ENCODE results near the gene TDRD3.

The TDRD3 gene

GRCh38 chr13:60395971-60396782 lies 843 bp upstream of the TDRD3 start:
- Histone ChIP-seq H3K4me3 (ENCODE audit: low read depth, low read length) (peak overlapping the region; percentile 77), H3K27me3 (ENCODE audit: control insufficient read depth, insufficient read depth, low read length) (no peaks in the 10 kb centered on the region), H3K36me3 (ENCODE audit: control insufficient read depth, insufficient read depth, low read length) (no peaks in the 10 kb centered on the region), H3K4me2 (ENCODE audit: low read length) (peak overlapping the region; percentile 78), H3K4me1 (peaks cover 12% of the 10 kb centered on the region), H3K27ac (peak overlapping the region; percentile 94), H3K9me3 (ENCODE audit: control insufficient read depth, low read length) (no peaks in the 10 kb centered on the region), H2AFZ (peak overlapping the region; percentile 91), H3K9ac (peak overlapping the region; percentile 82), H3K79me2 (no peaks in the 10 kb centered on the region)
- TF ChIP-seq CTCF (IDR thresholded peaks at IDR 0.05) = no peak

GRCh38 chr13:60397704-60398378 lies 821 bp downstream of the TDRD3 start:
- peak overlapping the region; percentile 71 for H3K4me3 ChIP-seq (ENCODE audit: low read depth, low read length)
- no peaks in the 10 kb centered on the region for H3K27me3 ChIP-seq (ENCODE audit: control insufficient read depth, insufficient read depth, low read length)
- peaks cover 12% of the 10 kb centered on the region for H3K4me1 ChIP-seq
- H3K9me3 ChIP-seq (ENCODE audit: control insufficient read depth, low read length) = no peaks in the 10 kb centered on the region
- H3K4me2 ChIP-seq (ENCODE audit: low read length) = peak overlapping the region; percentile 78
- TF ChIP-seq CTCF (IDR thresholded peaks at IDR 0.05) = no peak
- peaks cover 3% of the 10 kb centered on the region for H3K79me2 ChIP-seq
- peak overlapping the region; percentile 80 for H3K27ac ChIP-seq
- H2AFZ ChIP-seq = peak overlapping the region; percentile 77
- H3K9ac ChIP-seq = peak overlapping the region; percentile 13
- no peaks in the 10 kb centered on the region for H3K36me3 ChIP-seq (ENCODE audit: control insufficient read depth, insufficient read depth, low read length)

- Histone ChIP-seq H3K4me1 (peaks cover 14% of the 10 kb centered on the region), H3K9ac (no peak overlapping the region), H3K4me3 (ENCODE audit: low read depth, low read length) (peak overlapping the region; percentile 71), H3K27me3 (ENCODE audit: control insufficient read depth, insufficient read depth, low read length) (no peaks in the 10 kb centered on the region), H3K36me3 (ENCODE audit: control insufficient read depth, insufficient read depth, low read length) (no peaks in the 10 kb centered on the region), H3K27ac (peak overlapping the region; percentile 80), H3K9me3 (ENCODE audit: control insufficient read depth, low read length) (no peaks in the 10 kb centered on the region), H3K4me2 (ENCODE audit: low read length) (peak overlapping the region; percentile 78), H3K79me2 (peaks cover 8% of the 10 kb centered on the region), H2AFZ (peak overlapping the region; percentile 77)
- no peak for TF ChIP-seq CTCF (IDR thresholded peaks at IDR 0.05)
These were observed 1.4 kb downstream of the TDRD3 start for GRCh38 chr13:60398379-60398891.

- Histone ChIP-seq H3K36me3 (ENCODE audit: control insufficient read depth, insufficient read depth, low read length) (no peaks in the 10 kb centered on the region), H3K9me3 (ENCODE audit: control insufficient read depth, low read length) (no peaks in the 10 kb centered on the region), H3K4me2 (ENCODE audit: low read length) (peak overlapping the region; percentile 78), H3K4me3 (ENCODE audit: low read depth, low read length) (no peak overlapping the region), H3K27me3 (ENCODE audit: control insufficient read depth, insufficient read depth, low read length) (no peaks in the 10 kb centered on the region), H2AFZ (peak overlapping the region; percentile 38), H3K9ac (no peak overlapping the region), H3K4me1 (peaks cover 14% of the 10 kb centered on the region), H3K27ac (peak overlapping the region; percentile 80), H3K79me2 (peaks cover 8% of the 10 kb centered on the region)
- TF ChIP-seq CTCF (IDR thresholded peaks at IDR 0.05) = no peak
These were observed 2.0 kb downstream of the TDRD3 start for GRCh38 chr13:60398907-60399589.
